C4-2B (cell line): ENCODE data around the gene ZNF541.

Experiments
- ZFX ChIP-seq: fragments of 450-650 bp; IDR thresholded peaks from 2 replicates; pipeline ENCODE4 v1.6.1; 2017
- TF ChIP-seq, protein P1 (sequence below): fragments of 450-650 bp; conservative IDR thresholded peaks from 2 replicates; pipeline ENCODE4 v1.5.1; 2017; ENCODE audit warnings: mild to moderate bottlenecking

DNA sequence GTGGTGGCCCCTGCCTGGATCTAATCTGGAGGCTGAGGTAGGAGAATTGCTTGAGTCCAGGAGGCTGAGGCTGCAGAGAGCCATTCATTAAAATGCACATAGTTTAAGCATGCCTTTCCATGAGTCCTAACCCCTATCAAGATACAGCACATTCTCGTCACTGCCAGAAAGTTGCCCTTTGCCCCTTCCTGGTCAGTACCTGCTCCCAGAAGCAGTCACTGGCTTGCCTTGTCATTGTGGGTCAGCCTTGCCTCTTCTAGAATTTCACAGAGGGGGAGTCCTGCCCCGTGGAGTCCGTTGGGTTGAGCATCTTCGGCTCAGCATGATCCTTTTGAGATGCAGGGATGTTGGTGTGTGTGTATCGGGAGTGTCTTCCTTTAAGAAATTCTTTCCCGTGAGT lies 46.8 kb upstream of the ZNF541 start:
- TF ChIP-seq, protein P1, sequence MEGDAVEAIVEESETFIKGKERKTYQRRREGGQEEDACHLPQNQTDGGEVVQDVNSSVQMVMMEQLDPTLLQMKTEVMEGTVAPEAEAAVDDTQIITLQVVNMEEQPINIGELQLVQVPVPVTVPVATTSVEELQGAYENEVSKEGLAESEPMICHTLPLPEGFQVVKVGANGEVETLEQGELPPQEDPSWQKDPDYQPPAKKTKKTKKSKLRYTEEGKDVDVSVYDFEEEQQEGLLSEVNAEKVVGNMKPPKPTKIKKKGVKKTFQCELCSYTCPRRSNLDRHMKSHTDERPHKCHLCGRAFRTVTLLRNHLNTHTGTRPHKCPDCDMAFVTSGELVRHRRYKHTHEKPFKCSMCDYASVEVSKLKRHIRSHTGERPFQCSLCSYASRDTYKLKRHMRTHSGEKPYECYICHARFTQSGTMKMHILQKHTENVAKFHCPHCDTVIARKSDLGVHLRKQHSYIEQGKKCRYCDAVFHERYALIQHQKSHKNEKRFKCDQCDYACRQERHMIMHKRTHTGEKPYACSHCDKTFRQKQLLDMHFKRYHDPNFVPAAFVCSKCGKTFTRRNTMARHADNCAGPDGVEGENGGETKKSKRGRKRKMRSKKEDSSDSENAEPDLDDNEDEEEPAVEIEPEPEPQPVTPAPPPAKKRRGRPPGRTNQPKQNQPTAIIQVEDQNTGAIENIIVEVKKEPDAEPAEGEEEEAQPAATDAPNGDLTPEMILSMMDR = no peak
- TF ChIP-seq ZFX = no peak
